Endothelial cell of hepatic sinusoid (primary cell): Measurements from ENCODE around the gene RPTOR.
"Not testable (repeated sequence)": the region's sequence is repeated elsewhere in the genome, so short reads cannot be mapped to it uniquely, and the experiment has no call there.

Source experiments
- in situ Hi-C: cut with HindIII; loops from 2 replicates; pipeline ENCODE4 v1.10.0; 2017; ENCODE audit warnings: low sequenced_read_pairs

RPTOR gene

GRCh38 chr17:80683625-80684104 is 139.0 kb downstream of the RPTOR start:
- in situ Hi-C loops: no loop called here

GRCh38 chr17:80687839-80688238 is 143.2 kb downstream of the RPTOR start:
- in situ Hi-C loops: loop anchor here (5.0 kb wide), 1 partner anchor 74 kb away; no protein-coding TSS in a partner anchor

- in situ Hi-C loops: loop anchor here (5.0 kb wide), 1 partner anchor 73 kb away; no protein-coding TSS in a partner anchor
Observed at GRCh38 chr17:80689129-80689619, 144.5 kb downstream of the RPTOR start.

GRCh38 chr17:80691784-80692183 is 147.1 kb downstream of the RPTOR start:
- in situ Hi-C loops: no loop called here

DNA sequence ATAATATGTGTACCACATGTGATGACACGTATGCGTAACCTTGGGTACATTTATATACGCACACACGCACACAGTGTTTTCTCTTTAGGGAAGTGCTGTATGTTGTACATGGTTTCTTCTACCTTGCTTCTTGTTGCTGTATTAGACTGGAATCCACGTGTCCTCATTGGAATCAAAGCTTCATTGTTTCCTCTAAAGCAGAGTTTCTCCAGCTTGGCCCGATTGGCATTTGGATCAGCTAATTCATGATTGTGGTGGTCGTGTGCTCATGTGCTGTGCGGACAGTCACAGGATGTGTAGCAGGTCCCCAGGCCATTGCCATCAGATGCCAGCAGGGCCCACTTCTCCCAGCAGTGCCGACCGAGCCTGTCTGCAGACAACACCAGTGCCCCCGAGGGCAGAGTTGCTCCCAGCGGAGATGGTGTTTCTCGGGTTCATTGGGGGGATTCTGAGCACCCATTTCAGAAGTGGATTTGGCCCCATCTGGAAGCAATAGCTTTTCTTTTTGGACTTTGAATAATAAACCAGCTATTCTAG is 148.4 kb downstream of the RPTOR start:
- in situ Hi-C loops: no loop called here

GRCh38 chr17:80693511-80693910 is 148.9 kb downstream of the RPTOR start:
- in situ Hi-C loops: no loop called here

DNA sequence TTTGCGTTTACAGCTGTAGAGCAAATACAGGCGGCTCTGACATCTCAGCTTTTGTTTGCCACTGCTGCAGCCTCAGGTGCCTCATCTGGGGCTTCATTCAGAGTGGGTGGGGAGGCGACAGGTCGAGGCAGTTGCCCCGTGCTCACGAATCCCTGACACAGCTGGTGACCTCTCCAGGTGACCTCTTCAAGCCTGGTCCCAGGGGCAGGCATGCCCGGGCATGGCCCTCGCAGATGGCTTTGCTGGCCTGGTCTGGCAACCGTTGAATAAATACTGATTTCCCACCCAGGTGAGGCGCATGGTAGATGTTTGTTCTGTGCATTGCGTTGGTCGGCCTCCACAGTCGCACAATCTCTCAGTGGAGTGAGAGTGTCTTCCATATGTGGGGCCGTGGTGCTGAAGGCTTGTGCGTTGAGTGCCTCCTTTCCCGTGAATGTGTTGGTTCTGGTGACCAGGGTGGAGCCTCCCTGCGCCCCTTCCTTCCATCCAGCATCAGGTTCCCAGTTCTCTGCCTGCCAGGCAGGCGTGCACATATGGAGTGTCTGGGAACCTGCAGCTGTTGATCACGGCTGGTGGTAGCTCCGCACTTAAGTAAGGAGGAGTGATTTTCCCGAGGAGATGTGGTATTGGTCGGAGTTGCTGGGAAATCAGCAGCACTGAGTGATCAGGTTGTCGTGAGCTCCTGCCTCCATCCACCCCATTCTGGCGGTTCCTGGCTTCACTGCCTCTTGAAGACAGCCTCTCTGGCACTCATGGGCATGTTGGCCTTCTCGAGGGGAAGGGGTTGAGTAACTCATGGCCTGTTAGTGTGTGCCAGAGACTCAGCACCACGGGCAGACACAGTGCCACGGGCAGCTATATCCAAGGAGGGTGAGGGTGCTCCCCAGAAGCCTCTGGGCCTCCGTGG is 149.7 kb downstream of the RPTOR start:
- in situ Hi-C loops: no loop called here

DNA sequence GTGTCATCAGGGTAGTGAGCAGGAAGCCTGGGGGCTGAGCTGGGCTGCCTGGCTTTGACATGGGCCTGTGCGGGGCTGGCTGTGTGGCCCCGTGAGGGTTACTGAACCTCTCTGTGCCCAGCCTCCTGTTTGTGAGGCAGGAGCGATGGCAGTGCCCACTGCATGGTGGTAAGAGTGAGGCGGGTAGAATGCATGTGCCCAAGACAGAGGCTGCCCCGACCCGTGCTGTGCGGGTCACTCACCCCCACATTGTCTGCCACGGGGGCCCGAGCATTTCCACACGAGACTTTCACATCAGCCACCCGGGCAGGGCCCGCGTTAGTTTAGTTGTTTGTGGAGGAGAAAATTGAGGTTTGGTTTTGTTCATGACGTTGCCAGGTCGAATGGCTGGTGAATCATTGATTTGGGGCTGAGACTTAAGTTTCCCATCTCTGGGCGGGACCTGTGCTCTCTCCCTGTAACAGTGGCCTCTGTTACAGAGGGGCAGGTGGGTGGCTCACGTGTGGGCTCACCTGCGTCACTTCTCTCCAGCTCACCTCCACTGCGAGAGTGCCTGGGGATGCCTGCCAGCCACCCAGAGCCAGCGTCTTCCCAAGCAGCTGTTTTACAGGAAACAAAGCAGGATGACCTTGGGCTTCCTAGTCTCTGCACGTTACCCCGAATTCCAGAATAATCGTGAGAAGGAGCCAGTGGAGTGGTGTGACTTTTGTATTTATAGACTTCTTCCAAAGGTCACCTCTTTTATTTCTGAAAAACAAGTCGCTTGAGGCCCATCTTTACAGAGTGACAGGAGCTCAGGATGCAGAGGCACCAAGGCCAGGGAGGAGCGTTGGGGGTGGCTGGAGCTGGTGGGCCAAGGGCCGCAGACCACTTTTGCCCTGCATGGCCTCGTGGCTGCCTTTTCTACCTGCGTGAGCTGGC is 150.6 kb downstream of the RPTOR start:
- in situ Hi-C loops: no loop called here

DNA sequence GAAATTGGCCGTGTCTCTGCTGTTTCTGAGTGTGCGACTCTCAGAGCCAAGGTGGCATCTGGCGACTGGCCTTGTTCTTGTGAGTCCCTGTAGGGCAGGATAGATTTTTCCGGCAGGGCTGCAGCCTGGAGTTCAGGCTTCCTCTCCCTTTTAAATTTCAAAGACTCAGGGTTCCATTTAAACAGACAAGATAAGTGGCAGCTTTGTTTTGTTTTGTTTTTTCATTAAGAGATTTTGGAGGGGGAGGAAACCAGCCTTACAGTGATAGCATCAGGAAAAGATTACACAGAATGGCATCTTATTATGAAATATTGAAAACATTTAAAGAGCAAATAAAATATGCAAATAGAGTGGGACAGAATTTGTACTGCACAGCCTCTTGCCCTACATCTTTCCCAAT is 151.3 kb downstream of the RPTOR start:
- in situ Hi-C loops: no loop called here

DNA sequence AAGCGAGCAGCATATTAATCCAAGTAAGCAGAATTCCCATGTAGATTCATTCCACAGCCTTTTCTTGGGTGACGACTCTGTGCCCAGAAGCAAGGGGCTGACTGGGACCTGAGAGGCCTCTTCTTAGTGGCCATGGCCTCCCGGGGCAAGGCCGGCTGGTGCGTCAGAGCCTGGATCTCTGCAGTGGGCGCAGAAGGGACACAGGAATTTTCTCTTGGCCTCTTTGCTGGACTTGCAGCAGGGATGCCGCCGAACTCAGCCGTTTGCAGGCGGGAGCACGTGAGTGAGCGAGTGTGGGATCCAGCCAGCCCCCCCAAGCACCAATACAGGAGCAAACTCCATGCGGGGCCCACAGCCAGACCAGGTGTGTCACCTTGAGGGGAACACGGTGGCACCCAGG is 151.8 kb downstream of the RPTOR start:
- in situ Hi-C loops: no loop called here

DNA sequence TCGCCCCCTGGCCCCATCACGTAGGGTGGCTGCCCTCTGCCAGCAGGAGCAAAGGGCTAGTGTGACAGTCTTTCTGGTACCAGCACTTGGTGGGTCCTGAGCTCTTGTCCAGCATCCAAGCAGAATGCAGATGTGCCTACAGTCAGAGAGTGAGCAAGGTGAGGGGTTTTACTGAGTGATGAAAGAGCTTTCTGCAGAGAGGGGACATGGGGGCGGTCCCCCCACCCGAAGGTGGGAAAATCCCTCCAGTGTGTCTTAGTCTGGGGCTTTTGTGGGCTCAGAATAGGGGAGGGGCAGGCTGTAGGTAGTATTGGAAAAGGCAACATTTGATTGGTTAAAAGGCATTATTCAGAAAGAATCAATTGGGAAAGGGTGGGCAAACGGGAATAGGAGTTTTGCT is 152.3 kb downstream of the RPTOR start:
- in situ Hi-C loops: no loop called here

DNA sequence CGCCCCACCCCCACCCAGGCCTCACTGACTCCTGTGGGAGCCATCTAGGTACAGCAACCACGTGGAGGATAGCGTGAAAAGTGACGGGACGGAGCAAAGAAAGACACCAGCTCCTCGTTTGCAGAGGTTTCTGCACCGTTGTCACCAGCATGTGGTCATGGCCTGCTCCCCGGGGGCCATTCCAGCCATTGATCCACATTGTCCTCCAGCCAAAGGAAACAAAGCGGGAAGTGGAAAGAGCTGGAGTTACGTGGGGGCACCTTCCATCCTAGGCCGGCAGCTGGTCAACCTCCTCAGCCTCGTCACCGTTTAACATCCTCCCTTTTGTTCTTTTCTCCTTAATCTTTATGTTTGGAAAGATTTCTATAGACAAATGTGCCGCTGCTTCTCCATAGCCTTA is 153.7 kb downstream of the RPTOR start:
- in situ Hi-C loops: no loop called here

- in situ Hi-C loops: not testable (repeated sequence)
Observed at GRCh38 chr17:80699205-80699604, 154.6 kb downstream of the RPTOR start.

DNA sequence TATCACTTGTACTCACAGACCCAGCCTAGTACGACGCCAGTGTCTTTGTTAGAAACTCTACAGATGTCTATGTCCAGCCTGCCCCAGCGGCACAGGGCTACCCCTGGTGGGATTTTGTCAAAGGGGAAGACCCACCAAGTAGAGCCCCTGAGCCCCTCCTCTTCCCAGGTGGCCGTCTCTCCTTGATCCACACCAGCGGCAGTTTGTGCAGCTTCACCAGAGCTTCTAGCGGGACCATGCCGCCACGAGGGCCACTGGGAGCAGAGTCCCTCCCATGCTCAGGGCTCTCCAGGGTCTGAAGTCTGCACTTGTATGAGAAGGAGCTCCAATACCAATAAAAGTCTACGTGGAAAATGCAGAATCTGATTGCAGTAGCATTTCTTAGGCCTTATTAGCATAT is 157.1 kb downstream of the RPTOR start:
- in situ Hi-C loops: no loop called here

- in situ Hi-C loops: no loop called here
Observed at GRCh38 chr17:80702315-80703141, 157.9 kb downstream of the RPTOR start.

- in situ Hi-C loops: no loop called here
Observed at GRCh38 chr17:80703142-80703478, 158.5 kb downstream of the RPTOR start.

DNA sequence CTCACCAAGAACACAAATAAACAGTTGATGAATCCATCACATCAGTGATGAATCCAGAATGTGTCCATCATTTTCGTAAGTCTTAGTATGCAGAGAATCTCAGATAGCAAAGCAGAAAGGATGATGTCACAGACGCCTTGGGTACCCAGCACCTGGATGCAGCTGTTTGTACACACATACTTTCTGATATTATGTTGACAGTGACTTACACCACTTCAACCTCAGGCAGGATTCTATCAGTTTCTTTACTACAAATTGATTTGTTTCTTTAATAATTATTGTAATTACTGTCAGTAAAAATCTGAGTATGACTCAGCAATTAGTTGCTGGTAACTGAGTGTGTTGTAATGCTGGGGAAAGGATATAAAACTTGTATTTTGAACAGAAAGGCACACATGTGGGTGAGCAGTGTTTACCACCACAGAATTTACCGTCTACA is 159.8 kb downstream of the RPTOR start:
- in situ Hi-C loops: no loop called here

DNA sequence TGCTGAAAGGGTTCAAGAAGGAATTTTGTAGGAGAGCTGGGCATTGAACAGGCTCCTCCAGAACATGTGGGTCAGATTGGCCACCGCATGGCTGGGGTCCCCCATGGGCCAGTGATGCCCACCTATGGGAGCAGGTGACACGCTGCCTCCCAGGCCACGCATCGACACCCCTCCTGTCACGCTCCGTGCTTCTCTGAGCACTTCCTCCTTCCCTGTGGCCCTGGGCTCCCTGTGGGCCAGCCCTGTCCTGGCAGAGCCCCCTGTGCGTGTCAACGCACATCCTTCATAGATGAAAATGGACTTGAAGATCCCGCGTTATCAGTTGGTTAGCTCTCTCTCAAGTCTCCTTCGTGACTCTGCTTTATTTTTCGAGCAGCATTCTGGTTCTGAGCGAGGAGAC is 160.3 kb downstream of the RPTOR start:
- in situ Hi-C loops: no loop called here

DNA sequence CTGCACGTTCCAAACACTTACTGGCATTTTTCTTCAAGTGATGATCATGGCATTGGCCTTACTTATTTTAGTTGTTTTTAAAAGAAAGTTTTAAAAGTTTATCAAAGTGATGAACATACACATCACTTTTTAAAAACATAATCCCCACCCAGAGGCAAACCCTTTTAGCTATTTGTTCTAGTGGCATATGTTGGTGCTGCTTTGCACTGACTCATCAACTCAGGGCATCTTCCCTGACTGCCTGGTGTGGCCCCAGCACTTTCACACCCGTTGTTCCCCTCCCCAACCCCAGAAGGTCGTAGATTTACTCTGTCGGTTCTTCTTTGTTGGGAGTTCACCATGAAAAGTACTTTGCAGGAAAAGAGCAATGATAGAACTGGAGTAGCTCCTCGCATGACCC is 161.3 kb downstream of the RPTOR start:
- in situ Hi-C loops: no loop called here

- in situ Hi-C loops: no loop called here
Observed at GRCh38 chr17:80706463-80706867, 161.8 kb downstream of the RPTOR start.
